Kidney epithelial cell (primary cell): ENCODE data around the gene RNF144B. TPM values are rescaled to one million over a fixed set of nuclear protein-coding genes. Genes with fewer than 3 reads are reported as not detected.

Experiments used
- DNase-seq: peaks from one replicate; pipeline ENCODE4 v3.0.0-alpha.2; 2010; ENCODE audit warnings: low read depth
- H3K27me3 ChIP-seq: 2 replicates; pipeline ENCODE4 v1.6.0; 2011; ENCODE audit warnings: low read length; ENCODE audit not compliant: control insufficient read depth, insufficient read depth
- H3K36me3 ChIP-seq: 2 replicates; pipeline ENCODE4 v1.5.1; 2011; ENCODE audit warnings: low read length; ENCODE audit not compliant: control insufficient read depth, insufficient read depth
- H3K4me3 ChIP-seq: 2 replicates; pipeline ENCODE4 v1.5.1; 2011; ENCODE audit warnings: low read depth, mild to moderate bottlenecking, control low read depth, low read length
- total RNA-seq: library from RNA; depleted of rRNA; stranded (reverse); fragments of >200 nt; gene quantifications from 2 replicates; pipeline ENCODE4 v1.2.3, GENCODE V29; 2015
- TF ChIP-seq, protein P1 (sequence below): IDR thresholded peaks from 2 replicates; pipeline ENCODE4 v1.5.1; 2011; ENCODE audit warnings: mild to moderate bottlenecking, moderate library complexity, low read length, control low read depth, inconsistent platforms; ENCODE audit not compliant: insufficient read depth, poor library complexity, severe bottlenecking

Gene RNF144B
- total RNA-seq, 1 donor from 2014 or later, result 13.2 TPM

DNA sequence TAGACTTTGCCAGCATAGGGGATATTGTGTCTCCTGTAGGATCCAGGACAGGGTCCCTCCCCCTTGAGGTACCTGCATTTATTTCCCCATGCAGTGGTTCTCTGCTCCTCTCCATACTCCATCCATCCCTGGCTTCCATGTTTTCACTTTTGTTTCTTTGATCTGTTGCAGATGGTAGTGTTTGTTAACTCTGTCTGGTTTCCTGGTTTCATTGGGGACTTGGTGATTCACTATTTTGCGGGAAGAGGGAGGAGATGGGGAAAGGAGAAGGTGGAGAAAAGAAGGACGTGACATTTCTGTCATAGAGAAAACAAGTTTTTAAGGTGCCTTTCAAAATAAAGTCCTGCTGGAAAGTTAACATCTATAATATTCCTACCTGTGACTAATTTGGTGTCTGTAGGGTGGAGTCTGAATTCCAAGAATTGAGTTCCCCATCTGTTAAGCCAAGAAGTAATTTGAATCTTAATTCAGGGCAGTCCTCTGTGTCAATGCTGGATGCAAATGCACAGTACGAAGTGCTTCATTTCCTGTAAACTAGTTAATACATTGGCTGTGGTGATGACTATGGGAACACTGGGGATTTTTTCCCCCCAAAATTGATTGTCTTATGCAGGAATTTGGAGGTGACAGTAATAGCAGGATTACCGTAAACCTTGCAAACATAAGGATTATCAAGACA lies 6.9 kb upstream of the RNF144B start:
- Histone ChIP-seq H3K4me3 (no peak overlapping the region), H3K36me3 (no peaks in the 10 kb centered on the region), H3K27me3 (no peaks in the 10 kb centered on the region)
- no peak for DNase-seq
- TF ChIP-seq, protein P1, sequence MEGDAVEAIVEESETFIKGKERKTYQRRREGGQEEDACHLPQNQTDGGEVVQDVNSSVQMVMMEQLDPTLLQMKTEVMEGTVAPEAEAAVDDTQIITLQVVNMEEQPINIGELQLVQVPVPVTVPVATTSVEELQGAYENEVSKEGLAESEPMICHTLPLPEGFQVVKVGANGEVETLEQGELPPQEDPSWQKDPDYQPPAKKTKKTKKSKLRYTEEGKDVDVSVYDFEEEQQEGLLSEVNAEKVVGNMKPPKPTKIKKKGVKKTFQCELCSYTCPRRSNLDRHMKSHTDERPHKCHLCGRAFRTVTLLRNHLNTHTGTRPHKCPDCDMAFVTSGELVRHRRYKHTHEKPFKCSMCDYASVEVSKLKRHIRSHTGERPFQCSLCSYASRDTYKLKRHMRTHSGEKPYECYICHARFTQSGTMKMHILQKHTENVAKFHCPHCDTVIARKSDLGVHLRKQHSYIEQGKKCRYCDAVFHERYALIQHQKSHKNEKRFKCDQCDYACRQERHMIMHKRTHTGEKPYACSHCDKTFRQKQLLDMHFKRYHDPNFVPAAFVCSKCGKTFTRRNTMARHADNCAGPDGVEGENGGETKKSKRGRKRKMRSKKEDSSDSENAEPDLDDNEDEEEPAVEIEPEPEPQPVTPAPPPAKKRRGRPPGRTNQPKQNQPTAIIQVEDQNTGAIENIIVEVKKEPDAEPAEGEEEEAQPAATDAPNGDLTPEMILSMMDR, result no peak

GRCh38 chr6:18380851-18381250 lies 6.3 kb upstream of the RNF144B start:
- TF ChIP-seq, protein P1, result no peak
- H3K36me3 ChIP-seq, result no peaks in the 10 kb centered on the region
- H3K27me3 ChIP-seq, result no peaks in the 10 kb centered on the region
- no peak for DNase-seq
- H3K4me3 ChIP-seq, result no peak overlapping the region

DNA sequence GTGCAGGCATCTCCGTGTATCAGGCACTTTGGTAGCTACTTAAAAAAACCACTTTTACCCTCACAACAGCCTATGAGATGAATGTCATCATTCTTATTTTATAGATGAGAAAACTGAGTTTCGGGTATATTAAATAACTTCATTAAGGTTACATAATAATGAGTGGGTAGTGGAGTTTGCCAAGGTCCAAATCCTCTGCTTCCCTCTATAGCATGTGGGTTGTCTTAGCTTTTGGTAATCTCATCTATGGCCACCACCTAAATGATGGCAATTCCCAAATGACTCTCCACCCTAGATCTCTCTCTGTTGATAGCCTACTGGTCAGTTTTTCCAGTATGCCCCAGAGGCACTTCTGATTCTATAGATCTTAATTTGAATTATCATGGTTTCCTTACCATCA lies 3.7 kb upstream of the RNF144B start:
- H3K36me3 ChIP-seq, result no peaks in the 10 kb centered on the region
- TF ChIP-seq, protein P1, result no peak
- DNase-seq, result no peak
- H3K27me3 ChIP-seq, result no peaks in the 10 kb centered on the region
- H3K4me3 ChIP-seq, result no peak overlapping the region

- Histone ChIP-seq H3K36me3 (no peaks in the 10 kb centered on the region), H3K4me3 (no peak overlapping the region), H3K27me3 (no peaks in the 10 kb centered on the region)
- TF ChIP-seq, protein P1, result no peak
- no peak for DNase-seq
Observed at GRCh38 chr6:18384621-18385020, 2.5 kb upstream of the RNF144B start.

GRCh38 chr6:18386298-18386976 lies 713 bp upstream of the RNF144B start:
- DNase-seq, result no peak
- TF ChIP-seq, protein P1, result no peak
- no peak overlapping the region for H3K4me3 ChIP-seq
- H3K27me3 ChIP-seq, result no peaks in the 10 kb centered on the region
- H3K36me3 ChIP-seq, result no peaks in the 10 kb centered on the region

DNA sequence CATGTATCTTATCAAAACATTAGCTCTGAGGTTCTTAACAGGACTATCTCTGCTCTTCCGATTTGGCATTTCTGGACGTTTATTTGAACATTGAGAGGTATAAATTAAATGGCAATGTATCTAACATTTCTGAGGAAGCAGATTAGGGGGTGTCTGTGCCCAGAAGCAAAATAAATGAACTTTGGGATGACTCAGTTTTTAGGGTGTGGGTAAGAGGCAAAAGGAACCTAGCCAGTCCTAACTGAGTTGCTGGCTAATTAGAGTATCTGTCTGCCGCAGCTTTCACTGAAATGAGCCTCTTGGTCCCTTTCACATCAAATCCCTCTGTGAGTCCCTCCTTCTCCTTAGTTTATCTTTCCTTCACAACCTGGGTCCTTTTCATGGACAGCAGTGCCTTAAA lies 1.1 kb downstream of the RNF144B start:
- Histone ChIP-seq H3K27me3 (no peaks in the 10 kb centered on the region), H3K4me3 (peak overlapping the region; percentile 64), H3K36me3 (no peaks in the 10 kb centered on the region)
- no peak for DNase-seq
- TF ChIP-seq, protein P1, result no peak
